OCI-LY7 (cell line): Measurements from ENCODE around the gene HOXC10.

ENCODE experiments used
- CTCF ChIP-seq: fragments of 200-600 bp; sonication (generic); conservative IDR thresholded peaks from 2 replicates; pipeline ENCODE4 v1.5.1; 2014; ENCODE audit warnings: mild to moderate bottlenecking, antibody characterized with exemption, low read length, moderate library complexity, mixed read lengths
- EZH2phosphoT487 ChIP-seq: fragments of 200-600 bp; sonication (generic); IDR thresholded peaks from 2 replicates; pipeline ENCODE4 v1.6.1; 2018; ENCODE audit warnings: low read depth, borderline replicate concordance, mild to moderate bottlenecking, mixed run types, antibody characterized with exemption, low read length, moderate library complexity, mixed read lengths

- no peak for TF ChIP-seq CTCF
- TF ChIP-seq EZH2phosphoT487: no peak
These were observed 47.8 kb upstream of the HOXC10 start for GRCh38 chr12:53937099-53937498.
